HG03097 (cell line): Measurements from ENCODE around the gene NAA15.
"Not testable (repeated sequence)": the region's sequence is repeated elsewhere in the genome, so short reads cannot be mapped to it uniquely, and the experiment has no call there.

Experiments
- ATAC-seq: cut with Tn5 transposase; IDR thresholded peaks from one replicate; pipeline ENCODE4 v1.9.1; 2021; ENCODE audit not compliant: unreplicated experiment, low FRiP score

The NAA15 gene

DNA sequence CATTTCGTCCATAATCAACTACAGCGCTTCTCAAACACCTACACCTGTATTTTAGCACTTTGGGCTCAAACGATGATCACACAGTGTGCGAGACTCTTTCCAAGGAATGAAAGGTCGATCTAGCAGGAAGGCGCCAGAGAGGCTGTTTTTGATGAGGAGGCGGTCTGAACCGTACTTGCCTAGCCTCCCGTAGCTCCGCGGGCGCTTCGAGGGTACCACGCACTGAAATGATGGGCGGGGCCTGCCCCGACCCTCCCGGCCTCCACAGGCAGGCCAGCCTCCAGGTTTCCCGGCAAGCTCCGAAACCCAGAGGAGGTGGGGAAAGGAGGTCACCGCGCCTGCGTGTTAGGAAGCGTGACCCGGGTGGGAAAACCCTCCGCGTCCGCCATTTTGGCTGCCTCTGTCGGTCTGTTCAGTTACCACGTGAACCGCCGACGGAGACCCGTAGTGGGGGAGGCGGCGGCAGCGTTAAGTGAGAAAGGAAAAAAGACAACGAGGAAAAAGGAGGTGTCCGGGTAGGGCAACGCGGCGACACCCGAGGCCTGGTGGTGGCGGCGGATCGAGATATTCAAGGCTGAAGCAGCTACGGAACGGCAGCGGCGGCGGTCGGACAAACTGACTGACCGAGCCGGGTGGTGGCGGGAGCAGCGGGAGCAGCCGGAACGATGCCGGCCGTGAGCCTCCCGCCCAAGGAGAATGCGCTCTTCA, at the start of gene NAA15:
Gene NAA15, plus strand, starts transcription at position 393 of the 708 bp plus-strand sequence. Its CDS starts 273 bp downstream, at position 666.
- peak; percentile 85 for ATAC-seq

DNA sequence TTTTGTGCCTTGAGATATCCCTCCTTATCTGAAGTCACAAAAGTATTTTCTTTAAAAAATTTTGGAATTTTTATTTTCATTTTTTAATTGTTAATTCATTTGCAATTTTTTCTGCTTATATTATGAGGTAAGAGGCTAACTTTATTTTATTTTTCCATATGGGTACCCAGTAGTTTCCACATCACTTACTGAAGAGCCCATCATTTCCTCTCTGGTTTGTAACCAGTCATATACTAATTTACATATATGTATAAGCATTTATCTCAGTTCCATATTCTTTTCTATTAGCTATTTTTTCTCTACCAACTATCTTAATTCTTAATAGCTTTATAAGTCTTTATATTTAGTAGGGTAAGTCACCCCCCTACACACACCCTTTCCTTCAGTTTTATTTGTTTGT, 48.3 kb upstream of the NAA15 start:
- no peak for ATAC-seq

- no peak for ATAC-seq
These were observed 47.6 kb upstream of the NAA15 start for GRCh38 chr4:139253713-139254112.

- not testable (repeated sequence) for ATAC-seq
These were observed 45.7 kb upstream of the NAA15 start for GRCh38 chr4:139255581-139255980.

- ATAC-seq: no peak
These were observed 45.0 kb upstream of the NAA15 start for GRCh38 chr4:139256349-139256748.

GRCh38 chr4:139265654-139266053, 35.7 kb upstream of the NAA15 start:
- no peak for ATAC-seq

DNA sequence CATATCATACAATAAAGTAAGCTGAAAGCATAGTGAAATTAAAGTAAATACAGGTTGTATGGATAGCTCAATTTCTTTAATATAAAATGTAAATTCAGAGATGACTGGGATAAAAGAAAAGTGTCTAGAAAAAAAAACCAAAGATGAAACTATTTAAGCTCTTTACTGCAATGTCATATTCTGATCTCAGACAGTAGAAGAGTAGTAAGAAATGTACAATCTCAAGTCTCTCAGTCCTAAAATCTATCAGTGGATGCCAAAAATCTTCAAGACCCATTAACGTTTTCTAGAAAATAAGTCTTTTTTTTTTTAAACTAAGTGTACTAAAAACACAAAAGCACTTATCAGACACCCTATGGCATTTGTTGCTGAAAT, 35.1 kb upstream of the NAA15 start:
- ATAC-seq: peak; percentile 4

GRCh38 chr4:139266583-139267257, 34.6 kb upstream of the NAA15 start:
- ATAC-seq: peak; percentile 97

GRCh38 chr4:139267301-139267700, 34.0 kb upstream of the NAA15 start:
- no peak for ATAC-seq

DNA sequence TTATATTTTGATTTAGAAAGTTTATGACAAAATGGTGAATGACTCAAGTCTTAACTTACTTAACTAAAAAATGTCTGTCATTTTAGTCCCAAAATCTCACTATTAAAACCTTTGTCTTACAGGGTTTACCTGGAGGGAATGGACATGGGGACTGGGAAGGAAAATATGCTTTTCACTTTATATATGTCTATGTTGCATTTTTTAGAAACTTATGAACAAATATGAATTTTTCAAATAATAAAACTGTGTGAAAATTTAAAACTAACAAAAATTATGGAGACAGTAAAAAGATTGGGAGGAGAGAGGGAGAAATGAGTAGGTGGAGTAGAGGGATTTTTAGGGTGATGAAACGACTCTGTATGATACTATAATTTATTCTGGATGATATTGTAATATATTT, 27.5 kb upstream of the NAA15 start:
- no peak for ATAC-seq

GRCh38 chr4:139274790-139275189, 26.5 kb upstream of the NAA15 start:
- no peak for ATAC-seq

- ATAC-seq: no peak
These were observed 26.0 kb upstream of the NAA15 start for GRCh38 chr4:139275281-139275735.

DNA sequence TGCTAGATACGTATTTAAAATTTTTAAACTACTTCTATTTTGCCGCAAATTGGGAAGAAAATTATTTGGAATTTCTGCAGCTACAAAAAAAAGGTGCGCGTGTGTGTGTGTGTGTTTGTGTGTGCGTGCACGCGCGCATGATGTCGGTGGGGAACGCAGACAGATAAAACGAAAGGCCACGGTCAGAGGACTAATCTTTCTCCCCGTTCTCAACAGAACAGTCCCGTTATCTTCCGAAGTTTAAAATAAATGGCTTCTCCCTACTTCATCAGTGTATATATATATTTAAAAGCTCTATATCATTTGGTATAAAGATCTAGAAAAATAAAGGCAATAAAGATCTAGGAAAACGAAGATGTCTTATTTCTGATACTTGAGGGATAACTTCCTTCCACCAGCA, 22.8 kb upstream of the NAA15 start:
- ATAC-seq: no peak

DNA sequence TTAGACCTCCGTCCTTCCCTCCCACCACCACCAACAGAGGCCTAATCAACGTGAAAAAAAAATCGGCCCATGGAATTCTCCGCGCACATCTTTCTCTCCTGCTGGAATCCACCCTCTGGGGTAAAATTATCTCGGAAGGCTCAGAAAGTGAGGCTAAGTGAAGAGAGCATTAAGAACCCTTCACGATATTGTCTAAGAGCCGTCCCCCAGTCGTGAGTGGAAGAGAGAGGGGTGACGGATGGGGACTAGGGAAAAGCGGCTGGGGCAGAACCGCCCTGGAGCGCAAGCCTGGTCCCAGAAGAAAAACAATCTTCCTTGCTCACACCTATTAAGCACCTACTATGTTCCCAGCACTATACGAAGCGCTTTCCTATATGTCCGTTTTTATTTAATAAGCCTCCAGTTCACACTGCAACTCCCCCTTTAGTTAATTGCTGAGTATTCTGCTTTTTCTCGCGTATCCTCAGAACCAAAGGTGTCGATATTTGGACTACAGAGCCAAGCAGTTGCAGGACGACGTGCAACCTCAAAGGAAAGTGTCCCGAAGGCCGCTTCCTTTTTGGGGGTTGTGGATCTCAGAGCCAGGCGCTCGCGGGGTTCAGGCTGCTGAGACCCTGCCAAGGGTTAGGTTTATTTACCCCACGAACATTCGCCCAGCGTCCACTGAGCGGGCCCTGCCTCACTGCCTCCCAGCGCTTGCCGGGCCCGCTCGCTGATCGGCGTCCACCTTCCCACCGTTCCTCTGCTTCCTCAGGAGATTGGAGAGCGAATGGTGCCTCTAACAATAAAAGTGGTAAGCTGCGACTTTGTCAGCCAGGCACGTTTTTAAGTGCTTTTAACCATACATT, 22.2 kb upstream of the NAA15 start:
- no peak for ATAC-seq

DNA sequence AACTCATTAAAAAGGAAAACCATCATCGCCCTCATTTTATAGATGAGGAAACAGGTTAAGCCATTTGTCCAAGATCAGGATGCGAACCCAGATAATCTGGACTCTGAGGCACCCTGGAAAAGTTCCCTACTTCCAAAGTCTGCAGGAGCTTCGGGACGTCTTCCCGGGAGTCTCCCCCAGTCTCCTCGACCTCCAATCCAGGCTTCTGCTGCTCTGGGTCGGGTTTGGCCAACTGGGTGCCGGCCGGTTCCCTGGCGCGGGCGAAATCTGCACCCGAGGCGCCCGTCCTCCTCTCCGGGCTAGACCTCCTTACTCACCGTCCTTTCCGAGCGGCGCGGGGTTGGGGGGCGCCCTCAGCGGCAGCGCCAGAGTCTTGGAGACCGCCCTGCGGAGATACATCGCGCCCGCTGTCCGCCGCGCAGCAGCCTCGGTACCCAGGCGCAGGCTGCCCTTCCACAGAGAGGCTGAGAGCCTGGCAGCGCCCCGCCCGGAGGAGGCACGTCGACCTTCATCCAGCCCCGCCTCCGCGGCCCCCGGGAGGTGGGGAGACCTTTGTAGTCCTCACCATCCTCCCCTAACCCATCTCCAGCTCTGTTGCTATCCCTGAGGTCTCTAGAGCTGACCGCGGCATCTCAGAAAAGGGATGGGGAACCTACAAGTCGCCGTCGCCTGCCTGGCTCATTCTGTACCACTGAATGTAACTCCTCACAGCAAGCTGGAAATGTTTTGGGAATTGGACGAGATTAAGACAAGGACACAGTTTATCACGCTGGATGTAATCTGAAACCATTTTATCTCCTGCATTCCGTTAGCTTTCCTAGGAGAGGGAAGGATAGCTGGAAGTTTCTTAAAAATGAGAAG, 21.3 kb upstream of the NAA15 start, which contains the start of gene MGARP:
Gene MGARP, minus strand, starts transcription at position 466 of the 861 bp plus-strand sequence. Its CDS starts 67 bp downstream, at position 399.
- ATAC-seq: no peak

GRCh38 chr4:139282065-139282720, 19.1 kb upstream of the NAA15 start:
- no peak for ATAC-seq

GRCh38 chr4:139282721-139283075, 18.6 kb upstream of the NAA15 start:
- no peak for ATAC-seq

- no peak for ATAC-seq
These were observed 15.1 kb upstream of the NAA15 start for GRCh38 chr4:139286186-139286698.

DNA sequence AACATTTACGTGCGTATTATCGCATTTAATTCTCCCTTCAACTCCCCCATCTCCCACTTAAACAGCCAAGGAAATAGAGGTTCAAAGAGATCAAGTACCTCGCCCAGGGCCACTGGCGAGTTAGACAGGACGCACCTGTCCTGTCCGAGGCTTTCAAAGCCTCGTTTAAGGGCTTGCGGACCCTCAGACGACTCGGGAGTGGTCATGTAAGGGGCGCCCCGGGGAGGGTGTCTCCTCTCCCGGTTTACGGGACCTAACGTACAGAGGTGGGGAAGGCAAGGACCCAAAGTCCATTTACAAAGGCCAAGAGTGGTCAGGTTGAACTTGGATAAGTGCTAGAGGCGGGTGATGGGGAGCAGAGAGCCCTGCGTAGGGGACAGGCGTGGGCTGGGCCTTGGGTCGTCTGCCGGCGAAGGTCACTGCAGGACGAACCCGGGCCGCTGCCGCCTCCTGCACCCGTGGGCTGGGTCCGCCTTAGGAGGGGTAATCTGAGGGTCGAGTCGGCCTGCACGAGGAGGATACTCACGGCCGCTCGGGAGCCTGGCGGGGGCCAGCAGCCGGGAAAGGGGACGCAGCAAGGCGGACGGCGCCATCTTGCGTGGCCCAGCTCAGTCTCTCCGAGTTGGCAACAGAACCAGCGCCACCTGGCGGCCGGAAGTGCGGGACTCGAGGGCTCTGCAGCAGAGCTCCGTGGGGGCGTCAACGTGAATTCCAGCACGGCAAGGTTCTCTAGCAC, 5.9 kb upstream of the NAA15 start:
- ATAC-seq: peak; percentile 92
